GM12872 (cell line): ENCODE measurements around the gene CELSR3.

ENCODE experiments used
- CTCF ChIP-seq: IDR thresholded peaks from 3 replicates; pipeline ENCODE4 v1.5.1; 2011; ENCODE audit warnings: low read depth, mild to moderate bottlenecking, low read length, moderate library complexity; ENCODE audit not compliant: insufficient read depth

Gene CELSR3

GRCh38 chr3:48647714-48648113 is 15.0 kb downstream of the CELSR3 start:
- TF ChIP-seq CTCF: no peak

- TF ChIP-seq CTCF: no peak
These were observed 17.6 kb downstream of the CELSR3 start for GRCh38 chr3:48644898-48645760.

- no peak for TF ChIP-seq CTCF
These were observed 20.1 kb downstream of the CELSR3 start for GRCh38 chr3:48642605-48643004.

- no peak for TF ChIP-seq CTCF
These were observed 21.3 kb downstream of the CELSR3 start for GRCh38 chr3:48641396-48641795.

- TF ChIP-seq CTCF: no peak
These were observed 22.6 kb downstream of the CELSR3 start for GRCh38 chr3:48639944-48640606.

- no peak for TF ChIP-seq CTCF
These were observed 25.4 kb downstream of the CELSR3 start for GRCh38 chr3:48637305-48637704.

- no peak for TF ChIP-seq CTCF
These were observed 26.5 kb downstream of the CELSR3 start for GRCh38 chr3:48636149-48636655.
